Fibroblast of lung (primary cell): Measurements from ENCODE around the gene CALN1. TPM values are rescaled to one million over a fixed set of nuclear protein-coding genes. Genes with fewer than 3 reads are reported as not detected.

Source experiments
- DNase-seq, 2 donors: peaks; one replicate each; pipeline versions ENCODE4 v3.0.0 to v3.0.0-alpha.2; 2010; ENCODE audit warnings: low read depth in 2 of 2
- H2AFZ ChIP-seq: 2 replicates; pipeline ENCODE4 v1.5.1; 2012; ENCODE audit warnings: low read length, control low read depth, inconsistent platforms
- H3K27ac ChIP-seq: 2 replicates; pipeline ENCODE4 v1.5.1; 2011; ENCODE audit warnings: low read length, control low read depth; ENCODE audit not compliant: insufficient read depth
- H3K27me3 ChIP-seq: 2 replicates; pipeline ENCODE4 v1.5.1; 2011; ENCODE audit warnings: mild to moderate bottlenecking, low read length; ENCODE audit not compliant: control insufficient read depth, insufficient read depth
- H3K36me3 ChIP-seq: 2 replicates; pipeline ENCODE4 v1.5.1; 2011; ENCODE audit warnings: low read length; ENCODE audit not compliant: control insufficient read depth, insufficient read depth
- H3K4me1 ChIP-seq: 2 replicates; pipeline ENCODE4 v1.5.1; 2011; ENCODE audit warnings: low read length; ENCODE audit not compliant: control insufficient read depth, insufficient read depth; ENCODE audit errors: extremely low read depth
- H3K4me2 ChIP-seq: 2 replicates; pipeline ENCODE4 v1.5.1; 2011; ENCODE audit warnings: low read length, control low read depth; ENCODE audit not compliant: insufficient read depth; ENCODE audit errors: extremely low read depth
- H3K4me3 ChIP-seq, 4 experiments: fragments of 200-600 bp in 1 of 4; sonication (generic) in 1 of 4; replicated peaks in 1 of 4; 2 replicates each; pipeline ENCODE4 v1.5.1; 2011 to 2016; ENCODE audit warnings: low read length in 4 of 4, low read depth in 3 of 4, mild to moderate bottlenecking in 3 of 4, control low read depth in 2 of 4, inconsistent platforms in 1 of 4, mixed read lengths in 1 of 4; ENCODE audit not compliant: insufficient read depth in 1 of 4; ENCODE audit errors: control extremely low read depth in 1 of 4
- H3K79me2 ChIP-seq: 2 replicates; pipeline ENCODE4 v1.5.1; 2012; ENCODE audit warnings: mild to moderate bottlenecking, low read length, inconsistent platforms; ENCODE audit not compliant: control insufficient read depth, insufficient read depth
- H3K9ac ChIP-seq: 2 replicates; pipeline ENCODE4 v1.5.1; 2011; ENCODE audit warnings: mild to moderate bottlenecking, low read length, control low read depth; ENCODE audit not compliant: insufficient read depth
- H3K9me3 ChIP-seq: 2 replicates; pipeline ENCODE4 v1.5.1; 2012; ENCODE audit warnings: low read depth, low read length; ENCODE audit not compliant: control insufficient read depth, insufficient read depth
- H4K20me1 ChIP-seq: 2 replicates; pipeline ENCODE4 v1.5.1; 2011; ENCODE audit warnings: low read length; ENCODE audit not compliant: control insufficient read depth, insufficient read depth; ENCODE audit errors: extremely low read depth
- EZH2 ChIP-seq: IDR thresholded peaks from 2 replicates; pipeline ENCODE4 v1.5.1; 2012; ENCODE audit warnings: low read length, control low read depth, mild to moderate bottlenecking; ENCODE audit errors: missing control alignments
- polyA plus RNA-seq, 2 donors: library from polyadenylated mRNA; depleted of rRNA in 1 of 2; stranded (reverse) in 1 of 2; unstranded in 1 of 2; fragments of >200 nt; gene quantifications; 2 replicates each; pipeline ENCODE4 v1.2.1, GENCODE V29; 2011 to 2012; ENCODE audit warnings: missing spikeins in 1 of 2
- total RNA-seq: library from RNA; depleted of rRNA; stranded (reverse); fragments of >200 nt; gene quantifications from 2 replicates; pipeline ENCODE4 v1.2.1, GENCODE V29; 2014
- TF ChIP-seq, protein P1 (sequence below), 2 donors: IDR thresholded peaks in 1 of 2; conservative IDR thresholded peaks in 1 of 2; 1 replicate in 1 of 2; 2 replicates in 1 of 2; pipeline ENCODE4 v1.5.1; 2011 to 2012; ENCODE audit warnings: low read length in 2 of 2, control low read depth in 1 of 2, inconsistent platforms in 1 of 2, low read depth in 1 of 2, mild to moderate bottlenecking in 1 of 2

Gene CALN1
- total and polyA plus RNA-seq, 2 donors (not counting 1 experiment from before 2014, with no cell fraction given) = not detected

- Histone ChIP-seq H3K4me3 (no peak overlapping the region), H3K9me3 (no peaks in the 10 kb centered on the region), H3K4me1 (no peaks in the 10 kb centered on the region), H3K79me2 (no peaks in the 10 kb centered on the region), H3K36me3 (no peaks in the 10 kb centered on the region), H3K27ac (no peak overlapping the region), H3K4me2 (no peak overlapping the region), H3K27me3 (no peaks in the 10 kb centered on the region), H2AFZ (no peak overlapping the region), H3K9ac (no peak overlapping the region), H4K20me1 (no peaks in the 10 kb centered on the region)
- no peak for DNase-seq
- TF ChIP-seq EZH2 = no peak
- TF ChIP-seq, protein P1, sequence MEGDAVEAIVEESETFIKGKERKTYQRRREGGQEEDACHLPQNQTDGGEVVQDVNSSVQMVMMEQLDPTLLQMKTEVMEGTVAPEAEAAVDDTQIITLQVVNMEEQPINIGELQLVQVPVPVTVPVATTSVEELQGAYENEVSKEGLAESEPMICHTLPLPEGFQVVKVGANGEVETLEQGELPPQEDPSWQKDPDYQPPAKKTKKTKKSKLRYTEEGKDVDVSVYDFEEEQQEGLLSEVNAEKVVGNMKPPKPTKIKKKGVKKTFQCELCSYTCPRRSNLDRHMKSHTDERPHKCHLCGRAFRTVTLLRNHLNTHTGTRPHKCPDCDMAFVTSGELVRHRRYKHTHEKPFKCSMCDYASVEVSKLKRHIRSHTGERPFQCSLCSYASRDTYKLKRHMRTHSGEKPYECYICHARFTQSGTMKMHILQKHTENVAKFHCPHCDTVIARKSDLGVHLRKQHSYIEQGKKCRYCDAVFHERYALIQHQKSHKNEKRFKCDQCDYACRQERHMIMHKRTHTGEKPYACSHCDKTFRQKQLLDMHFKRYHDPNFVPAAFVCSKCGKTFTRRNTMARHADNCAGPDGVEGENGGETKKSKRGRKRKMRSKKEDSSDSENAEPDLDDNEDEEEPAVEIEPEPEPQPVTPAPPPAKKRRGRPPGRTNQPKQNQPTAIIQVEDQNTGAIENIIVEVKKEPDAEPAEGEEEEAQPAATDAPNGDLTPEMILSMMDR (conservative IDR thresholded peaks at IDR 0.05 in 1 of 2, IDR thresholded peaks at IDR 0.05 in 1 of 2; ENCODE audit: low read depth in 1 of 2, low read length in 2 of 2) = no peak
Measured at GRCh38 chr7:72265071-72265904, 146.8 kb downstream of the CALN1 start.

- Histone ChIP-seq H3K4me3 (no peak overlapping the region), H3K9me3 (no peaks in the 10 kb centered on the region), H3K27me3 (no peaks in the 10 kb centered on the region), H3K9ac (no peak overlapping the region), H3K4me2 (no peak overlapping the region), H3K4me1 (no peaks in the 10 kb centered on the region), H3K36me3 (no peaks in the 10 kb centered on the region), H3K27ac (no peak overlapping the region), H2AFZ (no peak overlapping the region), H3K79me2 (no peaks in the 10 kb centered on the region), H4K20me1 (no peaks in the 10 kb centered on the region)
- no peak for TF ChIP-seq EZH2
- TF ChIP-seq, protein P1 (conservative IDR thresholded peaks at IDR 0.05 in 1 of 2, IDR thresholded peaks at IDR 0.05 in 1 of 2; ENCODE audit: low read depth in 1 of 2, low read length in 2 of 2) = no peak
- DNase-seq = no peak
Measured at GRCh38 chr7:72260406-72260805, 151.7 kb downstream of the CALN1 start.

DNA sequence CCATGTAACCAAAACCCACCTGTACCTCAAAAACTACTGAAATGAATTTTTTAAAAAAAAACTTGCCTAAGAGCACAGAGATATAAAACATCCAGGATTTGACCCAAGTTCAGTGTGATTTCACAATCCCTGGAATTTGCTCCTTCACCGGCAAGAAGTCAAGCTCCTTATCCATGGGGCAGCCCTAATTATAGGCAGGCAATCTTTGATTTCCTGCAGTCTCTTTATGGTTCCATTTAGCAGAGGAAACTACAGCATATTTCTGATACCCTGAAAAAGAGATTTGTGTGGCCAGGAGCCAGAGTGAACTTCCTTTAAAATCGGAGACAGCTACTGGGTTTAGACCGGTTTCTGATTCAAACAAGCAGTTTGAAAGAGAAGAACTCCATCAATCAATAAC, 154.1 kb downstream of the CALN1 start:
- Histone ChIP-seq H2AFZ (no peak overlapping the region), H3K9ac (no peak overlapping the region), H3K9me3 (no peaks in the 10 kb centered on the region), H3K4me1 (no peaks in the 10 kb centered on the region), H3K27ac (no peak overlapping the region), H4K20me1 (no peaks in the 10 kb centered on the region), H3K4me3 (no peak overlapping the region), H3K4me2 (no peak overlapping the region), H3K27me3 (no peaks in the 10 kb centered on the region), H3K36me3 (no peaks in the 10 kb centered on the region), H3K79me2 (no peaks in the 10 kb centered on the region)
- no peak for TF ChIP-seq EZH2
- TF ChIP-seq, protein P1 (conservative IDR thresholded peaks at IDR 0.05 in 1 of 2, IDR thresholded peaks at IDR 0.05 in 1 of 2; ENCODE audit: low read depth in 1 of 2, low read length in 2 of 2) = no peak
- no peak for DNase-seq
